ENCODE results near the gene ZNF232. TPM values are rescaled to one million over a fixed set of nuclear protein-coding genes. Genes with fewer than 3 reads are reported as not detected.
"Not testable (repeated sequence)": the region's sequence is repeated elsewhere in the genome, so short reads cannot be mapped to it uniquely, and the experiment has no call there.

The ZNF232 gene
- total and polyA plus RNA-seq, 2 of the 13 experiments (the other 11 are each of a cell fraction or from before 2014, with no cell fraction given) = 7.8 to 28.7 TPM

DNA sequence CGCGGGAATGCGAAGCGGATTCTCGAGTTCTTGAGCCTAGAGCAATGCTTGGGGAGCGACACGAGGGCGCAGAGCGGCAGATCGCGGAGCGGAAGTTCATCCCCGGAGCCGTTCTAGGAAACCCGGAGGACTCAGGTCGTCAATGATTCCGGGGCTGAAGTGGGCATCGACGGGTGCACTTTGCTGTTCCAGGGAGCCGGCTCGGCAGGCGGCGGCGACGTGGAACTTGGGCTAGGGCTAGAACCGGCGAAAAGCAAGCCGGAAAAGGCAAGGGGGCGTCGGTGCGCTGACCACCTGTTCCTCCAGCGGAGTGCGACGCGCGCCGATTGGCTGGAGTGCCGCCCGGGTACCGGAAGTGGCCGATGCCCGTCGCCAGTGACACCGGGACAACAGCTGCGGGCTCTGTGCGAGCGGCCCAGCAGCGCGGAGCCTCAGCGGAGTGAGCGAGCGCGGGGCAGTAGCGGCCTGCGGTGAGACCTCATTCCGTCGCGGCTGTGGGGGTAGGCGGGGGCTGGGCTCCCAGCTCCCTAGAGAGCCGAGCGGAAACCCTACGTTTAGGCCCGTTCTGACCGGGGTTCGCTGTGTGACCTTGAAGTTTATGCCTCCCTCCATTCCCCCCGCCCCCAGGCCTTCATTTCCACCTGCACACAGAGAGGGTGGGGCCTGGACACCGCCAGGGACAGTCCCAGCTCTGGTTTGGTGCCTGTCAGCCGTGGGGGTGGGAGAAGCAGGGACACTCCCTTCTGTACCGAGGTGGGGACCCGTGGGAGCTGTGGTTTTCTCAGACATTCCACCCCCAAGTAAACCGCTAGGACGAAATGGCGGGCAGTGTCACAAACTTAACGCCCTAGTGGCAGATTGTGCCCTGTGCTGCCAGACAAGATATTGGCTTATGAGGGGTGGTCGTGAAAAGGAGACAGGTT lies 33.3 kb downstream of the ZNF232 start, which contains the start of gene ZFP3 (continued):
- TF ChIP-seq, protein P1, sequence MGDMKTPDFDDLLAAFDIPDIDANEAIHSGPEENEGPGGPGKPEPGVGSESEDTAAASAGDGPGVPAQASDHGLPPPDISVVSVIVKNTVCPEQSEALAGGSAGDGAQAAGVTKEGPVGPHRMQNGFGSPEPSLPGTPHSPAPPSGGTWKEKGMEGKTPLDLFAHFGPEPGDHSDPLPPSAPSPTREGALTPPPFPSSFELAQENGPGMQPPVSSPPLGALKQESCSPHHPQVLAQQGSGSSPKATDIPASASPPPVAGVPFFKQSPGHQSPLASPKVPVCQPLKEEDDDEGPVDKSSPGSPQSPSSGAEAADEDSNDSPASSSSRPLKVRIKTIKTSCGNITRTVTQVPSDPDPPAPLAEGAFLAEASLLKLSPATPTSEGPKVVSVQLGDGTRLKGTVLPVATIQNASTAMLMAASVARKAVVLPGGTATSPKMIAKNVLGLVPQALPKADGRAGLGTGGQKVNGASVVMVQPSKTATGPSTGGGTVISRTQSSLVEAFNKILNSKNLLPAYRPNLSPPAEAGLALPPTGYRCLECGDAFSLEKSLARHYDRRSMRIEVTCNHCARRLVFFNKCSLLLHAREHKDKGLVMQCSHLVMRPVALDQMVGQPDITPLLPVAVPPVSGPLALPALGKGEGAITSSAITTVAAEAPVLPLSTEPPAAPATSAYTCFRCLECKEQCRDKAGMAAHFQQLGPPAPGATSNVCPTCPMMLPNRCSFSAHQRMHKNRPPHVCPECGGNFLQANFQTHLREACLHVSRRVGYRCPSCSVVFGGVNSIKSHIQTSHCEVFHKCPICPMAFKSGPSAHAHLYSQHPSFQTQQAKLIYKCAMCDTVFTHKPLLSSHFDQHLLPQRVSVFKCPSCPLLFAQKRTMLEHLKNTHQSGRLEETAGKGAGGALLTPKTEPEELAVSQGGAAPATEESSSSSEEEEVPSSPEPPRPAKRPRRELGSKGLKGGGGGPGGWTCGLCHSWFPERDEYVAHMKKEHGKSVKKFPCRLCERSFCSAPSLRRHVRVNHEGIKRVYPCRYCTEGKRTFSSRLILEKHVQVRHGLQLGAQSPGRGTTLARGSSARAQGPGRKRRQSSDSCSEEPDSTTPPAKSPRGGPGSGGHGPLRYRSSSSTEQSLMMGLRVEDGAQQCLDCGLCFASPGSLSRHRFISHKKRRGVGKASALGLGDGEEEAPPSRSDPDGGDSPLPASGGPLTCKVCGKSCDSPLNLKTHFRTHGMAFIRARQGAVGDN (CRISPR knock-in tag; IDR thresholded peaks at IDR 0.05) = no peak
- TF ChIP-seq ZNF557 (CRISPR knock-in tag; IDR thresholded peaks at IDR 0.05) (no peak), ZNF749 (CRISPR knock-in tag; IDR thresholded peaks at IDR 0.05; ENCODE audit: borderline replicate concordance) (no peak), RBFOX2 (IDR thresholded peaks at IDR 0.05; ENCODE audit: low read depth, low read length) (no peak), PHF5A (CRISPR knock-in tag; IDR thresholded peaks at IDR 0.05; ENCODE audit: low read depth, unreplicated experiment) (no peak)

DNA sequence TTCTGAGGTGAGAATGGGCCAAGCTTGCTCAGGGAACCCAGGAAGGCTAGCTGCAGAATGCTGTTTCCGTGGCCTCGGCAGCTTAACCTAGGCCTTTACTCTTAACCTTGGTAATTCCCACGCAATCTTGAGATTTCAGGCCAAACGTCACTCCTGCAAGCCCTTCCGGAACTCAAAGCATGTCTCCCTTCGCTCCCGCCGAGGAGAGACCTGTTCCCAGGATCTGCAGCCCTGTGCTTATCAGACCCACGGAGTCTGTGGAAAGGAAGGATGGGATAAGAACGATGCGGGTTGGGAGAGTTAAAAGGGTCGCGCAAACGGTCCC lies 33.9 kb downstream of the ZNF232 start:
- no peak for ATAC-seq
- H3K9me3 ChIP-seq (ENCODE audit: low read length) = no peaks in the 10 kb centered on the region
- in situ Hi-C loops (cut with HindIII; ENCODE audit: extremely low pct_ligation_motif_present, low pct_unique_long_range_greater_than_20kb) (no loop called here), intact Hi-C loops (cut with micrococcal nuclease; ENCODE audit: unreplicated experiment) (no loop called here)
- no peak overlapping the region for H3K4me3 ChIP-seq (replicated peaks in 1 of 3; ENCODE audit: insufficient read depth in 1 of 3, low read depth in 2 of 3, low read length in 3 of 3)
- H3K36me3 ChIP-seq (replicated peaks in 1 of 2; ENCODE audit: control insufficient read depth in 1 of 2, insufficient read depth in 2 of 2, low read length in 2 of 2) = no peaks in the 10 kb centered on the region
- BruUV-seq (replicated peaks) = no TSS peak
- FAIRE-seq = no peak
- no peaks in the 10 kb centered on the region; a peak in 1 of 5 replicates for H3K27me3 ChIP-seq (ENCODE audit: control insufficient read depth in 1 of 2, insufficient read depth in 2 of 2, low read length in 2 of 2)
- DNase-seq (ENCODE audit: low spot score) = no peak
- H3K4me1 ChIP-seq (ENCODE audit: insufficient read depth, low read length) = peaks cover 9% of the 10 kb centered on the region
- no peak overlapping the region for H3K9ac ChIP-seq (ENCODE audit: insufficient read depth, low read depth, low read length)
- POLR2A ChIA-PET = no interaction called here
- no peaks in the 10 kb centered on the region for H3K79me2 ChIP-seq (ENCODE audit: insufficient read depth, low read length)
- H3K27ac ChIP-seq (ENCODE audit: extremely low read length, insufficient read depth, low read length) = no peak overlapping the region
- 86% methylated on average over 14 of the region's 14 CpGs for WGBS (ENCODE audit: low lambda C conversion rate)
- TF ChIP-seq SNAI1 (CRISPR knock-in tag; IDR thresholded peaks at IDR 0.05; ENCODE audit: borderline replicate concordance) (no peak), JDP2 (CRISPR knock-in tag; IDR thresholded peaks at IDR 0.05; ENCODE audit: borderline replicate concordance) (no peak)
- TF ChIP-seq, protein P2, sequence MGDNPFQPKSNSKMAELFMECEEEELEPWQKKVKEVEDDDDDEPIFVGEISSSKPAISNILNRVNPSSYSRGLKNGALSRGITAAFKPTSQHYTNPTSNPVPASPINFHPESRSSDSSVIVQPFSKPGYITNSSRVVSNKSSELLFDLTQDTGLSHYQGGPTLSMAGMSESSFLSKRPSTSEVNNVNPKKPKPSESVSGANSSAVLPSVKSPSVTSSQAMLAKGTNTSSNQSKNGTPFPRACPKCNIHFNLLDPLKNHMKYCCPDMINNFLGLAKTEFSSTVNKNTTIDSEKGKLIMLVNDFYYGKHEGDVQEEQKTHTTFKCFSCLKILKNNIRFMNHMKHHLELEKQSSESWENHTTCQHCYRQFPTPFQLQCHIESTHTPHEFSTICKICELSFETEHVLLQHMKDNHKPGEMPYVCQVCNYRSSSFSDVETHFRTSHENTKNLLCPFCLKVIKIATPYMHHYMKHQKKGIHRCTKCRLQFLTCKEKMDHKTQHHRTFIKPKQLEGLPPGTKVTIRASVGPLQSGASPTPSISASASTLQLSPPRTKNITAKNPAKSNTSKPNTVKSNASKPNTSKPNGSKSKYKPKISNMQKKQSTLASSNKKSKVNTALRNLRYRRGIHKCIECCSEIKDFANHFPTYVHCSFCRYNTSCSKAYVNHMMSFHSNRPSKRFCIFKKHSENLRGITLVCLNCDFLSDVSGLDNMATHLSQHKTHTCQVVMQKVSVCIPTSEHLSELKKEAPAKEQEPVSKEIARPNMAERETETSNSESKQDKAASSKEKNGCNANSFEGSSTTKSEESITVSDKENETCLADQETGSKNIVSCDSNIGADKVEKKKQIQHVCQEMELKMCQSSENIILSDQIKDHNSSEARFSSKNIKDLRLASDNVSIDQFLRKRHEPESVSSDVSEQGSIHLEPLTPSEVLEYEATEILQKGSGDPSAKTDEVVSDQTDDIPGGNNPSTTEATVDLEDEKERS (CRISPR knock-in tag; IDR thresholded peaks at IDR 0.05) = no peak
- CTCF ChIA-PET (ENCODE audit: low intra/inter-chr PET ratio, low total read pairs) = no interaction called here
- no peak overlapping the region for H2AFZ ChIP-seq (ENCODE audit: low read length)
- no peaks in the 10 kb centered on the region for H4K20me1 ChIP-seq (ENCODE audit: insufficient read depth, low read length)
- no peak overlapping the region for H3K4me2 ChIP-seq (ENCODE audit: low read depth, low read length)

DNA sequence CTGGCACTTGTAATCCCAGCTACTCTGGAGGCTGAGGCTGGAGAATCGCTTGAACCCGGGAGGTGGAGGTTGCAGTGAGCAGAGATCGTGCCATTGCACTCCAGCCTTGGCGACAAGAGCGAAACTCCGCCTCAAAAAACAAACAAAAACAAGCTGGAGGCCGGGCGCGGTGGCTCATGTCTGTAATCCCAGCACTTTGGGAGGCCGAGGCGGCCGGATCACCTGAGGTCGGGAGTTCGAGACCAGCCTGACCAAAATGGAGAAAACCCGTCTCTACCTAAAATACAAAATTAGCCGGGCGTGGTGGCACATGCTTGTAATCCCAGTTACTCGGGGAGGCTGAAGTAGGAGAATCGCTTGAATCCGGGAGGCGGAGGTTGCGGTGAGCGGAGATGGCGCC lies 34.4 kb downstream of the ZNF232 start:
- CTCF ChIA-PET (ENCODE audit: low intra/inter-chr PET ratio, low total read pairs); in situ Hi-C loops (cut with HindIII; ENCODE audit: extremely low pct_ligation_motif_present, low pct_unique_long_range_greater_than_20kb); FAIRE-seq; H3K4me2 ChIP-seq (ENCODE audit: low read depth, low read length); H3K4me3 ChIP-seq (replicated peaks in 1 of 3; ENCODE audit: insufficient read depth in 1 of 3, low read depth in 2 of 3, low read length in 3 of 3); H3K36me3 ChIP-seq (replicated peaks in 1 of 2; ENCODE audit: control insufficient read depth in 1 of 2, insufficient read depth in 2 of 2, low read length in 2 of 2); DNase-seq (ENCODE audit: low spot score); H3K79me2 ChIP-seq (ENCODE audit: insufficient read depth, low read length); BruUV-seq (replicated peaks); H3K9me3 ChIP-seq (ENCODE audit: low read length); ATAC-seq; H4K20me1 ChIP-seq (ENCODE audit: insufficient read depth, low read length); H3K9ac ChIP-seq (ENCODE audit: insufficient read depth, low read depth, low read length); H2AFZ ChIP-seq (ENCODE audit: low read length); intact Hi-C loops (cut with micrococcal nuclease; ENCODE audit: unreplicated experiment); H3K27ac ChIP-seq (ENCODE audit: extremely low read length, insufficient read depth, low read length); H3K4me1 ChIP-seq (ENCODE audit: insufficient read depth, low read length); POLR2A ChIA-PET; H3K27me3 ChIP-seq (ENCODE audit: control insufficient read depth in 1 of 2, insufficient read depth in 2 of 2, low read length in 2 of 2): not testable (repeated sequence)
- WGBS (ENCODE audit: low lambda C conversion rate) = 91% methylated on average over 24 of the region's 24 CpGs
